ENCODE measurements around the gene GPC5. TPM values are rescaled to one million over a fixed set of nuclear protein-coding genes. Genes with fewer than 3 reads are reported as not detected.
A peak's percentile ranks its signal among the peaks of the same experiment; 100 is the strongest.

Gene GPC5
- total and polyA plus RNA-seq, 9 of the 15 experiments (the other 6 are each of a cell fraction or from before 2014, with no cell fraction given) = 0.18 to 0.27 TPM; not detected in 7

- no peak for TF ChIP-seq ZNF395 (CRISPR knock-in tag; IDR thresholded peaks at IDR 0.05)
- no peak for TF ChIP-seq MAFG (tag; conservative IDR thresholded peaks at IDR 0.05)
- no peak for TF ChIP-seq ZNF668 (CRISPR knock-in tag; IDR thresholded peaks at IDR 0.05)
- no peak for TF ChIP-seq POLR2A (conservative IDR thresholded peaks at IDR 0.05)
- TF ChIP-seq RBM17 (IDR thresholded peaks at IDR 0.05; ENCODE audit: borderline replicate concordance, low read depth, low read length) = no peak
- TF ChIP-seq NBN (IDR thresholded peaks at IDR 0.05; ENCODE audit: low read depth) = no peak
- TF ChIP-seq, protein P1, sequence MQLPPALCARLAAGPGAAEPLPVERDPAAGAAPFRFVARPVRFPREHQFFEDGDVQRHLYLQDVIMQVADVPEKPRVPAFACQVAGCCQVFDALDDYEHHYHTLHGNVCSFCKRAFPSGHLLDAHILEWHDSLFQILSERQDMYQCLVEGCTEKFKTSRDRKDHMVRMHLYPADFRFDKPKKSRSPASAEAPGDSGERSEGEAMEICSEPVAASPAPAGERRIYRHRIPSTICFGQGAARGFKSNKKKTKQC (CRISPR knock-in tag; IDR thresholded peaks at IDR 0.05) = no peak
Observed at GRCh38 chr13:92259523-92259922, 861.1 kb downstream of the GPC5 start (continued).

- no peaks in the 10 kb centered on the region for H3K9me1 ChIP-seq (ENCODE audit: control insufficient read depth, insufficient read depth, low read length)
- no peak overlapping the region for H2AFZ ChIP-seq (ENCODE audit: low read depth, low read length)
- no peak overlapping the region for H3K4me2 ChIP-seq (ENCODE audit: insufficient read depth, low read length)
- no peak overlapping the region for H3K9ac ChIP-seq (ENCODE audit: insufficient read depth in 1 of 2, low read depth in 2 of 2, low read length in 2 of 2)
- FAIRE-seq (no peak), DNase-seq (ENCODE audit: extremely low read depth in 1 of 4, low spot score in 3 of 4) (no peak), ATAC-seq (no peak)
- BruUV-seq (replicated peaks) = no TSS peak
- H4K20me1 ChIP-seq (replicated peaks; ENCODE audit: control insufficient read depth, insufficient read depth, low read length) = no peaks in the 10 kb centered on the region
- H3K4me1 ChIP-seq (replicated peaks in 1 of 2; ENCODE audit: control insufficient read depth in 2 of 2, insufficient read depth in 2 of 2, low read length in 2 of 2) = no peaks in the 10 kb centered on the region
- ChIA-PET CTCF (ENCODE audit: low intra/inter-chr PET ratio) (no interaction called here), POLR2A (no interaction called here)
- WGBS (ENCODE audit: insufficient coverage, low coverage, missing lambda C conversion rate) = 0% methylated on average over 6 of the region's 6 CpGs
- in situ Hi-C loops (cut with MboI) (loop anchor here (25.0 kb wide), 1 partner anchor 452 kb away; no protein-coding TSS in a partner anchor), intact Hi-C loops (cut with micrococcal nuclease) (no loop called here)
- H3K36me3 ChIP-seq (ENCODE audit: control insufficient read depth, insufficient read depth, low read length) = no peaks in the 10 kb centered on the region
- H3K4me3 ChIP-seq = no peak overlapping the region
- H3K79me2 ChIP-seq (ENCODE audit: control insufficient read depth, insufficient read depth, low read length) = no peaks in the 10 kb centered on the region
- no peak overlapping the region for H3K27ac ChIP-seq (ENCODE audit: extremely low read depth, low read depth, low read length)
- no peaks in the 10 kb centered on the region for H3K9me3 ChIP-seq (replicated peaks; ENCODE audit: control insufficient read depth, insufficient read depth, low read depth, low read length)
- no peaks in the 10 kb centered on the region for H3K27me3 ChIP-seq (ENCODE audit: control insufficient read depth in 2 of 2, insufficient read depth in 2 of 2, low read length in 2 of 2)
- TF ChIP-seq CXXC5 (CRISPR knock-in tag; IDR thresholded peaks at IDR 0.05) (no peak), KLF6 (CRISPR knock-in tag; IDR thresholded peaks at IDR 0.05; ENCODE audit: borderline replicate concordance) (no peak), MAX (CRISPR knock-in tag; IDR thresholded peaks at IDR 0.05) (no peak), ZNF23 (CRISPR knock-in tag; IDR thresholded peaks at IDR 0.05) (peak; percentile 59; the same call in 1 of the 2 replicates), HMGN3 (IDR thresholded peaks at IDR 0.05; ENCODE audit: borderline replicate concordance, extremely low read depth, insufficient read length, low read depth, low read length) (no peak), MAZ (CRISPR knock-in tag; conservative IDR thresholded peaks at IDR 0.05 in 1 of 2, IDR thresholded peaks at IDR 0.05 in 1 of 2) (no peak)
- TF ChIP-seq, protein P2, sequence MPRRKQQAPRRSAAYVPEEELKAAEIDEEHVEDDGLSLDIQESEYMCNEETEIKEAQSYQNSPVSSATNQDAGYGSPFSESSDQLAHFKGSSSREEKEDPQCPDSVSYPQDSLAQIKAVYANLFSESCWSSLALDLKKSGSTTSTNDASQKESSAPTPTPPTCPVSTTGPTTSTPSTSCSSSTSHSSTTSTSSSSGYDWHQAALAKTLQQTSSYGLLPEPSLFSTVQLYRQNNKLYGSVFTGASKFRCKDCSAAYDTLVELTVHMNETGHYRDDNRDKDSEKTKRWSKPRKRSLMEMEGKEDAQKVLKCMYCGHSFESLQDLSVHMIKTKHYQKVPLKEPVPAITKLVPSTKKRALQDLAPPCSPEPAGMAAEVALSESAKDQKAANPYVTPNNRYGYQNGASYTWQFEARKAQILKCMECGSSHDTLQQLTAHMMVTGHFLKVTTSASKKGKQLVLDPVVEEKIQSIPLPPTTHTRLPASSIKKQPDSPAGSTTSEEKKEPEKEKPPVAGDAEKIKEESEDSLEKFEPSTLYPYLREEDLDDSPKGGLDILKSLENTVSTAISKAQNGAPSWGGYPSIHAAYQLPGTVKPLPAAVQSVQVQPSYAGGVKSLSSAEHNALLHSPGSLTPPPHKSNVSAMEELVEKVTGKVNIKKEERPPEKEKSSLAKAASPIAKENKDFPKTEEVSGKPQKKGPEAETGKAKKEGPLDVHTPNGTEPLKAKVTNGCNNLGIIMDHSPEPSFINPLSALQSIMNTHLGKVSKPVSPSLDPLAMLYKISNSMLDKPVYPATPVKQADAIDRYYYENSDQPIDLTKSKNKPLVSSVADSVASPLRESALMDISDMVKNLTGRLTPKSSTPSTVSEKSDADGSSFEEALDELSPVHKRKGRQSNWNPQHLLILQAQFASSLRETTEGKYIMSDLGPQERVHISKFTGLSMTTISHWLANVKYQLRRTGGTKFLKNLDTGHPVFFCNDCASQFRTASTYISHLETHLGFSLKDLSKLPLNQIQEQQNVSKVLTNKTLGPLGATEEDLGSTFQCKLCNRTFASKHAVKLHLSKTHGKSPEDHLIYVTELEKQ (CRISPR knock-in tag; IDR thresholded peaks at IDR 0.05) = no peak
- TF ChIP-seq, protein P3, sequence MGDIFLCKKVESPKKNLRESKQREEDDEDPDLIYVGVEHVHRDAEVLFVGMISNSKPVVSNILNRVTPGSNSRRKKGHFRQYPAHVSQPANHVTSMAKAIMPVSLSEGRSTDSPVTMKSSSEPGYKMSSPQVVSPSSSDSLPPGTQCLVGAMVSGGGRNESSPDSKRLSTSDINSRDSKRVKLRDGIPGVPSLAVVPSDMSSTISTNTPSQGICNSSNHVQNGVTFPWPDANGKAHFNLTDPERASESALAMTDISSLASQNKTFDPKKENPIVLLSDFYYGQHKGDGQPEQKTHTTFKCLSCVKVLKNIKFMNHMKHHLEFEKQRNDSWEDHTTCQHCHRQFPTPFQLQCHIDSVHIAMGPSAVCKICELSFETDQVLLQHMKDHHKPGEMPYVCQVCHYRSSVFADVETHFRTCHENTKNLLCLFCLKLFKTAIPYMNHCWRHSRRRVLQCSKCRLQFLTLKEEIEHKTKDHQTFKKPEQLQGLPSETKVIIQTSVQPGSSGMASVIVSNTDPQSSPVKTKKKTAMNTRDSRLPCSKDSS (IDR thresholded peaks at IDR 0.05; ENCODE audit: low read depth, partially characterized antibody) = no peak
Observed at GRCh38 chr13:92260363-92260762, 861.9 kb downstream of the GPC5 start.
